K562 (cell line): ENCODE data around the gene ZNF581. TPM values are rescaled to one million over a fixed set of nuclear protein-coding genes. Genes with fewer than 3 reads are reported as not detected.

Experiments used
- ATAC-seq: fragments of 200-7000 bp; cut with Tn5 transposase; 3 replicates; pipeline ENCODE4 v1.9.1; 2020; ENCODE audit warnings: moderate library complexity
- BruUV-seq: library from RNA; stranded (reverse); fragments of 400-500 nt; replicated peaks from 2 replicates; lab custom pipeline; 2021; lab: Mats Ljungman, UMichigan
- CTCF ChIA-PET: fragments of 300-600 bp; formaldehyde crosslinking; extraction: SDS; loops from one replicate; lab custom pipeline; 2021; ENCODE audit warnings: low intra/inter-chr PET ratio; lab: Yijun Ruan, JAX
- POLR2A ChIA-PET: fragments of 300-600, 350-650 bp; sonication (Branson Sonifier 250); formaldehyde crosslinking; extraction: SDS; loops from one replicate; lab custom pipeline; 2021; ENCODE audit warnings: antibody characterized with exemption, inconsistent platforms; lab: Yijun Ruan, JAX
- DNase-seq, 4 experiments: peaks; one replicate each; pipeline versions ENCODE4 v3.0.0 to v3.0.0-alpha.2; 2011 to 2018; ENCODE audit warnings: low spot score in 3 of 4, mixed read lengths in 3 of 4; ENCODE audit errors: extremely low read depth in 1 of 4
- FAIRE-seq: peaks from 2 replicates; lab custom pipeline; 2011; peaks lifted over from hg19 to GRCh38; lab: Jason Lieb, UNC
- H2AFZ ChIP-seq: 2 replicates; pipeline ENCODE4 v1.6.0; 2011; ENCODE audit warnings: low read depth, low read length, control low read depth, inconsistent platforms
- H3K27ac ChIP-seq: fragments of 200-600 bp; 3 replicates; pipeline ENCODE4 v1.8.0; 2011; ENCODE audit warnings: low read depth, mild to moderate bottlenecking, control low read depth, inconsistent platforms, low read length, moderate library complexity, mixed read lengths; ENCODE audit errors: extremely low read depth
- H3K27me3 ChIP-seq, 2 experiments: fragments of 300-600 bp in 1 of 2; 2 replicates in 1 of 2; 3 replicates in 1 of 2; pipeline versions ENCODE4 v1.6.0 to v1.8.0; 2011; ENCODE audit warnings: inconsistent platforms in 2 of 2, low read length in 2 of 2, mild to moderate bottlenecking in 1 of 2, mixed read lengths in 1 of 2, moderate library complexity in 1 of 2; ENCODE audit not compliant: control insufficient read depth in 2 of 2, insufficient read depth in 2 of 2
- H3K36me3 ChIP-seq: fragments of 300-600 bp; 3 replicates; pipeline ENCODE4 v1.8.0; 2011; ENCODE audit warnings: mild to moderate bottlenecking, low read length, inconsistent platforms; ENCODE audit not compliant: control insufficient read depth, insufficient read depth
- H3K4me1 ChIP-seq, 2 experiments: fragments of 200-600 bp in 1 of 2; replicated peaks in 1 of 2; 2 replicates in 1 of 2; 3 replicates in 1 of 2; pipeline versions ENCODE4 v1.5.1 to v1.8.0; 2011; ENCODE audit warnings: inconsistent platforms in 2 of 2, low read length in 2 of 2, mild to moderate bottlenecking in 1 of 2, mixed read lengths in 1 of 2, moderate library complexity in 1 of 2; ENCODE audit not compliant: control insufficient read depth in 2 of 2, insufficient read depth in 2 of 2
- H3K4me2 ChIP-seq: 2 replicates; pipeline ENCODE4 v1.6.1; 2011; ENCODE audit warnings: low read length, control low read depth, inconsistent platforms, mixed read lengths; ENCODE audit not compliant: insufficient read depth
- H3K4me3 ChIP-seq: fragments of 200-600 bp; sonication (generic), shearing (Covaris generic); 2 replicates; pipeline ENCODE4 v1.5.1; 2016; ENCODE audit warnings: control low read depth, inconsistent platforms
- H3K79me2 ChIP-seq: fragments of 200-600 bp; 3 replicates; pipeline ENCODE4 v1.8.0; 2011; ENCODE audit warnings: low read length, inconsistent platforms; ENCODE audit not compliant: control insufficient read depth, insufficient read depth
- H3K9ac ChIP-seq, 2 experiments: 2 replicates each; pipeline versions ENCODE4 v1.6.0 to v1.6.1; 2011; ENCODE audit warnings: low read depth in 2 of 2, low read length in 2 of 2, control low read depth in 1 of 2, inconsistent platforms in 1 of 2, mild to moderate bottlenecking in 1 of 2, mixed read lengths in 1 of 2; ENCODE audit not compliant: insufficient read depth in 1 of 2
- H3K9me1 ChIP-seq: one replicate; pipeline ENCODE4 v1.6.0; 2011; ENCODE audit warnings: inconsistent platforms, mild to moderate bottlenecking, low read length, moderate library complexity; ENCODE audit not compliant: control insufficient read depth, insufficient read depth
- H3K9me3 ChIP-seq: replicated peaks from 2 replicates; pipeline ENCODE4 v1.5.1; 2011; ENCODE audit warnings: low read depth, low read length, inconsistent platforms; ENCODE audit not compliant: control insufficient read depth, insufficient read depth
- H4K20me1 ChIP-seq: replicated peaks from 2 replicates; pipeline ENCODE4 v1.6.1; 2011; ENCODE audit warnings: low read length, inconsistent platforms, mixed read lengths; ENCODE audit not compliant: control insufficient read depth, insufficient read depth
- KAT8 ChIP-seq: fragments of 450-650 bp; IDR thresholded peaks from 2 replicates; pipeline ENCODE4 v1.6.1; 2016; ENCODE audit warnings: low read depth, mild to moderate bottlenecking
- MLLT1 ChIP-seq, 2 experiments: fragments of 450-650 bp; IDR thresholded peaks; 2 replicates each; pipeline ENCODE4 v1.6.1; 2016
- MTF1 ChIP-seq: fragments of 250-450 bp; sonication (Bioruptor Pico); IDR thresholded peaks from 2 replicates; pipeline ENCODE4 v1.9.0; 2021; ENCODE audit warnings: moderate library complexity, mild to moderate bottlenecking, inconsistent platforms, borderline replicate concordance
- REST ChIP-seq, 2 experiments: fragments of 450-650 bp; formaldehyde crosslinking in 1 of 2; IDR thresholded peaks; 2 replicates each; pipeline versions ENCODE4 v1.4.0 to v1.6.1; 2014 to 2020; ENCODE audit warnings: mild to moderate bottlenecking in 2 of 2, borderline replicate concordance in 1 of 2, low read depth in 1 of 2
- TAF9B ChIP-seq: fragments of 450-650 bp; IDR thresholded peaks from 2 replicates; pipeline ENCODE4 v1.6.1; 2018; ENCODE audit warnings: mild to moderate bottlenecking; ENCODE audit not compliant: partially characterized antibody
- ZBTB17 ChIP-seq: fragments of 450-650 bp; formaldehyde crosslinking; IDR thresholded peaks from 2 replicates; pipeline ENCODE4 v1.4.0; 2020; ENCODE audit warnings: mild to moderate bottlenecking
- ZNF23 ChIP-seq: fragments of 250-450 bp; sonication (Bioruptor Pico); IDR thresholded peaks from 2 replicates; pipeline ENCODE4 v1.4.0; 2020; ENCODE audit warnings: mild to moderate bottlenecking
- ZNF75A ChIP-seq: fragments of 450-650 bp; formaldehyde crosslinking; IDR thresholded peaks from 2 replicates; pipeline ENCODE4 v1.4.0; 2020; ENCODE audit warnings: mild to moderate bottlenecking
- WGBS: fragments of 100-300 bp; shearing (Covaris generic); methylation state at CpG from one replicate; pipeline ENCODE4 v1.1.6; 2016; ENCODE audit warnings: low coverage, mixed read lengths; ENCODE audit not compliant: insufficient coverage; ENCODE audit errors: missing lambda C conversion rate; 5-methylcytosine and 5-hydroxymethylcytosine counted together
- in situ Hi-C: fragments of 300-500 bp; cut with MboI; formaldehyde crosslinking; loops from 4 replicates; pipeline ENCODE4 v1.15.0; 2018; ENCODE audit warnings: inconsistent platforms, mixed read lengths
- intact Hi-C: fragments of 100-400 bp; cut with micrococcal nuclease; formaldehyde crosslinking; loops from 2 replicates; pipeline ENCODE4 v1.14.2; 2022
- polyA plus RNA-seq, 8 experiments: library from polyadenylated mRNA; depleted of rRNA in 4 of 8; stranded (reverse) in 5 of 8; unstranded in 3 of 8; fragments of >200 nt; fragmentation: Nextera tagmentation in 2 of 8; fragmentation: Illumina TruSeq in 1 of 8; extraction: Ambion mirVana in 2 of 8; extraction: Trizol in 1 of 8; gene quantifications; 2 replicates each; pipeline versions ENCODE4 v1.2.1 to v1.2.3, GENCODE V29; 2011 to 2014; ENCODE audit warnings: inconsistent platforms in 1 of 8, missing spikeins in 1 of 8
- total RNA-seq, 7 experiments: library from RNA; depleted of rRNA in 6 of 7; stranded (reverse); fragments of >200 nt in 6 of 7; fragmentation: Illumina TruSeq in 2 of 7; extraction: Trizol in 2 of 7; gene quantifications; 2 replicates each; pipeline versions ENCODE4 v1.2.1 to v1.2.3, GENCODE V29; 2011 to 2021; ENCODE audit warnings: low replicate concordance in 1 of 7

Gene ZNF581
- total and polyA plus RNA-seq, 9 of the 15 experiments (the other 6 are each of a cell fraction or from before 2014, with no cell fraction given), result 2.4 to 39.4 (median 15.4) TPM

- TF ChIP-seq MTF1, result no peak
These were observed at the start of gene ZNF581 (continued) for GRCh38 chr19:55643003-55643886.

GRCh38 chr19:55594996-55595545 is 48.4 kb upstream of the ZNF581 start:
- FAIRE-seq (no peak), ATAC-seq (no peak), DNase-seq (no peak)
- Histone ChIP-seq H3K36me3 (peaks cover 39% of the 10 kb centered on the region; the same call in 2 of the 3 replicates), H3K4me1 (peaks cover 12 to 25% of the 10 kb centered on the region in 2 experiments; a peak in 4 of 5 replicates), H3K4me3 (no peak overlapping the region), H4K20me1 (no peaks in the 10 kb centered on the region), H3K9me1 (no peaks in the 10 kb centered on the region), H3K79me2 (peaks cover 4% of the 10 kb centered on the region; the same call in 1 of the 3 replicates), H3K4me2 (no peak overlapping the region), H2AFZ (no peak overlapping the region), H3K27me3 (no peaks in the 10 kb centered on the region), H3K9me3 (peaks cover 3% of the 10 kb centered on the region; the same call in 1 of the 2 replicates), H3K9ac (no peak overlapping the region), H3K27ac (no peak overlapping the region)
- 86% methylated on average over 4 of the region's 4 CpGs for WGBS
- intact Hi-C loops, result no loop called here
- ChIA-PET POLR2A (interaction anchor here (0.6 kb wide), 1 partner anchor 22 kb away, joined by 4 read pairs; no protein-coding TSS in a partner anchor), CTCF (no interaction called here)
- BruUV-seq, result no TSS peak
- in situ Hi-C loops, result no loop called here
- TF ChIP-seq KAT8, result no peak
- peak; percentile 8; the same call in 1 of the 2 replicates for TF ChIP-seq REST (IDR thresholded peaks at IDR 0.05; ENCODE audit: borderline replicate concordance)
- no peak for TF ChIP-seq REST (CRISPR knock-in tag; IDR thresholded peaks at IDR 0.05; ENCODE audit: low read depth)
- TF ChIP-seq ZBTB17, result peak; percentile 94
- no peak for TF ChIP-seq TAF9B
- peak; percentile 86 for TF ChIP-seq ZNF23 (CRISPR knock-in tag)
- no peak for TF ChIP-seq ZNF75A (CRISPR knock-in tag)
- TF ChIP-seq MLLT1 (IDR thresholded peaks at IDR 0.05), result peak in 1 of 2 experiments; percentile 93; a peak in 2 of 4 replicates
